HEK293 (cell line): ENCODE data around the gene PPP1R14B.

Source experiments
- CTCF ChIA-PET: fragments of 350-600 bp; formaldehyde crosslinking; extraction: SDS; loops from one replicate; lab custom pipeline; 2021; ENCODE audit warnings: antibody characterized with exemption; lab: Yijun Ruan, JAX
- POLR2A ChIA-PET: fragments of 300-600 bp; formaldehyde crosslinking; extraction: SDS; loops from one replicate; lab custom pipeline; 2020; ENCODE audit warnings: antibody characterized with exemption, inconsistent platforms; lab: Yijun Ruan, JAX
- H3K27ac ChIP-seq: fragments of 200-500 bp; sonication (Bioruptor generic); 2 replicates; pipeline ENCODE4 v1.5.1; 2014; ENCODE audit warnings: low read depth, low read length, control low read depth, inconsistent platforms; ENCODE audit errors: extremely low read depth
- H3K36me3 ChIP-seq, 2 experiments: fragments of 200-500 bp in 1 of 2; sonication (Bioruptor generic) in 1 of 2; 1 replicate in 1 of 2; 2 replicates in 1 of 2; pipeline ENCODE4 v1.5.1; 2014 to 2017; ENCODE audit warnings: inconsistent platforms in 2 of 2, low read length in 2 of 2; ENCODE audit not compliant: control insufficient read depth in 2 of 2, insufficient read depth in 1 of 2
- H3K4me1 ChIP-seq: fragments of 200-500 bp; sonication (Bioruptor generic); 2 replicates; pipeline ENCODE4 v1.5.1; 2014; ENCODE audit warnings: mild to moderate bottlenecking, low read length, inconsistent platforms; ENCODE audit not compliant: control insufficient read depth, insufficient read depth
- H3K4me3 ChIP-seq: 2 replicates; pipeline ENCODE4 v1.5.1; 2011; ENCODE audit warnings: low read depth, mild to moderate bottlenecking, control low read depth, low read length, moderate library complexity
- H3K9me3 ChIP-seq: fragments of 200-500 bp; sonication (Bioruptor generic); 2 replicates; pipeline ENCODE4 v1.5.1; 2014; ENCODE audit warnings: low read depth, low read length, inconsistent platforms; ENCODE audit not compliant: control insufficient read depth, insufficient read depth
- EGR2 ChIP-seq: fragments of 450-650 bp; formaldehyde crosslinking; IDR thresholded peaks from 2 replicates; pipeline ENCODE4 v1.5.1; 2016; ENCODE audit warnings: low read depth, missing biosample characterization, missing genetic modification characterization
- FEZF1 ChIP-seq: fragments of 450-650 bp; formaldehyde crosslinking; IDR thresholded peaks from 2 replicates; pipeline ENCODE4 v1.5.1; 2016; ENCODE audit warnings: missing biosample characterization, missing genetic modification characterization
- HIC1 ChIP-seq: fragments of 450-650 bp; formaldehyde crosslinking; IDR thresholded peaks from 2 replicates; pipeline ENCODE4 v1.5.1; 2016; ENCODE audit warnings: missing biosample characterization, missing genetic modification characterization
- PATZ1 ChIP-seq: fragments of 450-650 bp; formaldehyde crosslinking; IDR thresholded peaks from 2 replicates; pipeline ENCODE4 v1.5.1; 2016; ENCODE audit warnings: missing biosample characterization, missing genetic modification characterization
- SP3 ChIP-seq: fragments of 450-650 bp; formaldehyde crosslinking; IDR thresholded peaks from 2 replicates; pipeline ENCODE4 v1.5.1; 2016; ENCODE audit warnings: missing biosample characterization, missing genetic modification characterization
- WT1 ChIP-seq: fragments of 450-650 bp; formaldehyde crosslinking; IDR thresholded peaks from 2 replicates; pipeline ENCODE4 v1.5.1; 2016; ENCODE audit warnings: missing biosample characterization, missing genetic modification characterization
- ZBTB44 ChIP-seq: fragments of 450-650 bp; IDR thresholded peaks from 2 replicates; pipeline ENCODE4 v1.5.1; 2018; ENCODE audit warnings: missing biosample characterization, mild to moderate bottlenecking, missing genetic modification characterization
- ZBTB49 ChIP-seq: fragments of 450-650 bp; formaldehyde crosslinking; IDR thresholded peaks from 2 replicates; pipeline ENCODE4 v1.5.1; 2016; ENCODE audit warnings: missing biosample characterization, missing genetic modification characterization, low read depth
- ZFP3 ChIP-seq: fragments of 450-650 bp; formaldehyde crosslinking; IDR thresholded peaks from 2 replicates; pipeline ENCODE4 v1.5.1; 2016; ENCODE audit warnings: low read depth, missing biosample characterization, missing genetic modification characterization
- ZIC2 ChIP-seq: fragments of 450-650 bp; formaldehyde crosslinking; IDR thresholded peaks from 2 replicates; pipeline ENCODE4 v1.5.1; 2016; ENCODE audit warnings: missing biosample characterization, missing genetic modification characterization
- ZNF133 ChIP-seq: fragments of 450-650 bp; formaldehyde crosslinking; IDR thresholded peaks from 2 replicates; pipeline ENCODE4 v1.5.1; 2016; ENCODE audit warnings: missing biosample characterization, missing genetic modification characterization
- ZNF221 ChIP-seq: fragments of 450-650 bp; formaldehyde crosslinking; IDR thresholded peaks from 2 replicates; pipeline ENCODE4 v1.5.1; 2017; ENCODE audit warnings: missing biosample characterization, missing genetic modification characterization, borderline replicate concordance
- ZNF341 ChIP-seq: fragments of 450-650 bp; formaldehyde crosslinking; IDR thresholded peaks from 2 replicates; pipeline ENCODE4; 2016; ENCODE audit warnings: low read depth, missing biosample characterization, missing genetic modification characterization
- ZNF398 ChIP-seq: fragments of 450-650 bp; formaldehyde crosslinking; IDR thresholded peaks from 2 replicates; pipeline ENCODE4 v1.5.1; 2017; ENCODE audit warnings: missing biosample characterization, missing genetic modification characterization
- ZNF510 ChIP-seq: fragments of 450-650 bp; formaldehyde crosslinking; IDR thresholded peaks from 2 replicates; pipeline ENCODE4 v1.5.1; 2018; ENCODE audit warnings: mild to moderate bottlenecking, missing genetic modification characterization, missing biosample characterization; ENCODE audit not compliant: insufficient replicate concordance
- ZNF513 ChIP-seq: fragments of 450-650 bp; IDR thresholded peaks from 2 replicates; pipeline ENCODE4 v1.5.1; 2018; ENCODE audit warnings: missing biosample characterization, missing genetic modification characterization
- ZNF600 ChIP-seq: fragments of 450-650 bp; formaldehyde crosslinking; IDR thresholded peaks from 2 replicates; pipeline ENCODE4 v1.5.1; 2016; ENCODE audit warnings: missing biosample characterization, missing genetic modification characterization
- ZNF777 ChIP-seq: fragments of 450-650 bp; formaldehyde crosslinking; IDR thresholded peaks from 2 replicates; pipeline ENCODE4 v1.5.1; 2017; ENCODE audit warnings: missing biosample characterization, missing genetic modification characterization, borderline replicate concordance

The PPP1R14B gene

GRCh38 chr11:64285885-64286800 is 39.4 kb upstream of the PPP1R14B start (continued):
- no peak for TF ChIP-seq ZNF513 (tag by site-specific recombination)
- no peak for TF ChIP-seq ZFP3
- 0 out of 2 replicates have a peak, but pooled peaks have one; percentile 34 for TF ChIP-seq PATZ1
- TF ChIP-seq ZNF133 = no peak
- 0 out of 2 replicates have a peak, but pooled peaks have one; percentile 22 for TF ChIP-seq ZIC2 (tag by site-specific recombination)
- TF ChIP-seq HIC1 (tag by site-specific recombination) = peak; percentile 63
- peak; percentile 49 for TF ChIP-seq SP3 (tag by site-specific recombination)
- peak; percentile 83 for TF ChIP-seq ZNF398 (tag by site-specific recombination)
- peak; percentile 81 for TF ChIP-seq ZNF600

GRCh38 chr11:64284962-64285884 is 38.5 kb upstream of the PPP1R14B start, which contains the start of gene GPR137:
GPR137 (plus strand) TSS chr11:64285848; CDS start chr11:64286525, 677 bp downstream.
- H3K36me3 ChIP-seq = peaks cover 9 to 48% of the 10 kb centered on the region in 2 experiments; a peak in 2 of 3 replicates
- H3K9me3 ChIP-seq = no peaks in the 10 kb centered on the region
- peak within 1 kb of the TSS; percentile 75 for H3K27ac ChIP-seq
- no peaks in the 10 kb centered on the region; the same call in 1 of the 2 replicates for H3K4me1 ChIP-seq
- POLR2A ChIA-PET = interaction anchor here (0.6 to 3.5 kb wide), 15 partner anchors 10 to 104 kb away, joined by 3 to 41 read pairs (median 5); partner anchors contain the start of genes DNAJC4, ESRRA, FKBP2 and PRDX5
- CTCF ChIA-PET = interaction anchor here (0.6 to 1.8 kb wide), 9 partner anchors 10 to 133 kb away, joined by 3 to 9 read pairs (median 5); partner anchors contain the start of genes CATSPERZ and PLCB3
- peak within 1 kb of the TSS; percentile 82 for H3K4me3 ChIP-seq
- TF ChIP-seq ZNF221 (no peak), ZNF777 (no peak), ZNF513 (tag by site-specific recombination) (0 out of 2 replicates have a peak, but pooled peaks have one; percentile 11), WT1 (tag by site-specific recombination) (peak; percentile 15; the same call in 1 of the 2 replicates), ZBTB44 (no peak), FEZF1 (tag by site-specific recombination) (no peak), ZNF510 (tag by site-specific recombination) (no peak), ZNF341 (tag by site-specific recombination) (peak; percentile 80), ZBTB49 (no peak), EGR2 (tag by site-specific recombination) (0 out of 2 replicates have a peak, but pooled peaks have one; percentile 19)
